Measurements from ENCODE around the gene USP44.

The USP44 gene

GRCh38 chr12:95481888-95482287 is 69.4 kb downstream of the USP44 start:
- Histone ChIP-seq H3K4me2 (no peak overlapping the region), H2AFZ (ENCODE audit: low read depth) (no peak overlapping the region), H3K9ac (no peak overlapping the region), H3K27me3 (ENCODE audit: insufficient read depth, low read depth) (no peaks in the 10 kb centered on the region), H3K4me3 (IDR thresholded peaks at IDR 0.05; ENCODE audit: insufficient read depth, low read depth, low read length) (no peak overlapping the region), H3K36me3 (ENCODE audit: insufficient read depth) (0 out of 2 replicates have a peak, but pooled peaks cover 9% of the 10 kb centered on the region), H3K4me1 (ENCODE audit: low read depth, poor library complexity, severe bottlenecking) (peaks cover 14% of the 10 kb centered on the region), H3K27ac (no peak overlapping the region), H3K79me2 (ENCODE audit: insufficient read depth, low read depth) (peaks cover 55% of the 10 kb centered on the region), H4K20me1 (ENCODE audit: insufficient read depth) (0 out of 2 replicates have a peak, but pooled peaks cover 5% of the 10 kb centered on the region)
- TF ChIP-seq CTCF (conservative IDR thresholded peaks at IDR 0.05; ENCODE audit: low read depth, low read length): no peak

DNA sequence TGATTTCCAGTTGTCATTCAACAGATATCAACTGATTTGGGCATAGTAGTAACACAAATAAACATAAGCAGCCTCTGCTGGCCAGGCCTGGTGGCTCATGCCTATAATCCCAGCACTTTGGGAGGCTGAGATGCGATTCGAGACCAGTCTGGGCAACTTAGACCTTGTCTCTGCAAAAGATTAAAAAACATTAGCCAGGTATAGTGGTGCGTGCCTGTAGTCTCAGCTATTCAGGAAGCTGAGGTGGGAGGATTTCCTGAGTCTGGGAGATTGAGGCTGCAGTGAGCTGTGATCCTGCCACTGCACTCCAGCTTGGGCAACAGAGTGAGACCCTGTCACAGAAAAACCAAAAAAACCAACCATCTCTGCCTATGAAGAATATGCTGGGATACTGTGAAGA is 70.2 kb downstream of the USP44 start:
- Histone ChIP-seq H3K4me1 (ENCODE audit: low read depth, poor library complexity, severe bottlenecking) (peaks cover 19% of the 10 kb centered on the region), H3K4me2 (no peak overlapping the region), H3K9ac (no peak overlapping the region), H4K20me1 (ENCODE audit: insufficient read depth) (0 out of 2 replicates have a peak, but pooled peaks cover 5% of the 10 kb centered on the region), H3K79me2 (ENCODE audit: insufficient read depth, low read depth) (peaks cover 63% of the 10 kb centered on the region), H3K27me3 (ENCODE audit: insufficient read depth, low read depth) (no peaks in the 10 kb centered on the region), H2AFZ (ENCODE audit: low read depth) (no peak overlapping the region), H3K27ac (no peak overlapping the region), H3K4me3 (IDR thresholded peaks at IDR 0.05; ENCODE audit: insufficient read depth, low read depth, low read length) (no peak overlapping the region), H3K36me3 (ENCODE audit: insufficient read depth) (peaks cover 9% of the 10 kb centered on the region; the same call in 1 of the 2 replicates)
- no peak for TF ChIP-seq CTCF (conservative IDR thresholded peaks at IDR 0.05; ENCODE audit: low read depth, low read length)

GRCh38 chr12:95480230-95480629 is 71.0 kb downstream of the USP44 start:
- no peaks in the 10 kb centered on the region for H3K27me3 ChIP-seq (ENCODE audit: insufficient read depth, low read depth)
- no peak overlapping the region for H3K9ac ChIP-seq
- H3K4me3 ChIP-seq (IDR thresholded peaks at IDR 0.05; ENCODE audit: insufficient read depth, low read depth, low read length): no peak overlapping the region
- H2AFZ ChIP-seq (ENCODE audit: low read depth): no peak overlapping the region
- TF ChIP-seq CTCF (conservative IDR thresholded peaks at IDR 0.05; ENCODE audit: low read depth, low read length): no peak
- peaks cover 71% of the 10 kb centered on the region for H3K79me2 ChIP-seq (ENCODE audit: insufficient read depth, low read depth)
- H3K27ac ChIP-seq: no peak overlapping the region
- peaks cover 9% of the 10 kb centered on the region; the same call in 1 of the 2 replicates for H3K36me3 ChIP-seq (ENCODE audit: insufficient read depth)
- H3K4me2 ChIP-seq: no peak overlapping the region
- H3K4me1 ChIP-seq (ENCODE audit: low read depth, poor library complexity, severe bottlenecking): peaks cover 28% of the 10 kb centered on the region
- 0 out of 2 replicates have a peak, but pooled peaks cover 5% of the 10 kb centered on the region for H4K20me1 ChIP-seq (ENCODE audit: insufficient read depth)

- Histone ChIP-seq H3K36me3 (ENCODE audit: insufficient read depth) (peaks cover 9% of the 10 kb centered on the region; the same call in 1 of the 2 replicates), H3K4me1 (ENCODE audit: low read depth, poor library complexity, severe bottlenecking) (peaks cover 32% of the 10 kb centered on the region), H2AFZ (ENCODE audit: low read depth) (0 out of 2 replicates have a peak overlapping the region, but pooled peaks have one; percentile 88)
Observed at GRCh38 chr12:95474660-95474958, 76.7 kb downstream of the USP44 start.

More at GRCh38 chr12:95474660-95474958, 76.7 kb downstream of the USP44 start:
- peak overlapping the region; percentile 68 for H3K4me2 ChIP-seq
- H3K27me3 ChIP-seq (ENCODE audit: insufficient read depth, low read depth): no peaks in the 10 kb centered on the region
- peaks cover 56% of the 10 kb centered on the region for H3K79me2 ChIP-seq (ENCODE audit: insufficient read depth, low read depth)
- H3K27ac ChIP-seq: peak overlapping the region; percentile 88; the same call in 1 of the 2 replicates
- TF ChIP-seq CTCF (conservative IDR thresholded peaks at IDR 0.05; ENCODE audit: low read depth, low read length): no peak
- no peak overlapping the region for H3K4me3 ChIP-seq (IDR thresholded peaks at IDR 0.05; ENCODE audit: insufficient read depth, low read depth, low read length)
- H4K20me1 ChIP-seq (ENCODE audit: insufficient read depth): no peaks in the 10 kb centered on the region
- peak overlapping the region; percentile 95 for H3K9ac ChIP-seq
